NCI-H1694 (cell line): ENCODE data around the gene ZNF358.

Experiments used
- DNase-seq: peaks from one replicate; lab custom pipeline; 2025; lab: John Stamatoyannopoulos, UW

ZNF358 gene

GRCh38 chr19:7520131-7521051 lies 4.5 kb downstream of the ZNF358 start:
- no peak for DNase-seq

DNA sequence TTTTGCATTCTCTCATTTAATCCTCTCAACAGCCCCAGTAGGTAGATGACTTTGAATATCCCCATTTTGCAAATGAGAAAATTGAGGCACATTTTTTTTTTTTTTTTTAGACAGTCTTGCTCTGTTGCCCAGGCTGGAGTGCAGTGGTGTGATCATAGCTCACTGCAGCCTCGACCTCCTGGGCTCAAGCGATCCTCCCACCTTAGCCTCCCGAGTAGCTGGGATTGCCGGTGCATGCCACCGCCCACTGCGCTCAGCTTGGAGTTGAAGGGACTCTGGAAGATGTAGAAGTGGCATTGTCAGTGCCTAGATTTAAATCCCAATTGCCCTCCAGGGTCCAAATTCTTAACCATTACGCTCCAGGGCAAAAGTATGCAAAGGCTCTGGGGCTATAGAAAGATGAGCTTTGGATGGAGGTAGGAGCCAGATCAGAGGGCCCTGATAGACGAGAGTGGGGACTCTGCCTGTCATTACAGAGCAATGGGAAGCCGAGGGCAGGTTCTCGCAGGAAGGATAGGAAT lies 5.7 kb downstream of the ZNF358 start:
- no peak for DNase-seq

GRCh38 chr19:7522072-7522922 lies 6.4 kb downstream of the ZNF358 start, which contains the start of gene MCOLN1:
Gene MCOLN1, plus strand, starts transcription at chr19:7522624. Its CDS starts 127 bp downstream, at chr19:7522751.
- DNase-seq = peak; percentile 85

DNA sequence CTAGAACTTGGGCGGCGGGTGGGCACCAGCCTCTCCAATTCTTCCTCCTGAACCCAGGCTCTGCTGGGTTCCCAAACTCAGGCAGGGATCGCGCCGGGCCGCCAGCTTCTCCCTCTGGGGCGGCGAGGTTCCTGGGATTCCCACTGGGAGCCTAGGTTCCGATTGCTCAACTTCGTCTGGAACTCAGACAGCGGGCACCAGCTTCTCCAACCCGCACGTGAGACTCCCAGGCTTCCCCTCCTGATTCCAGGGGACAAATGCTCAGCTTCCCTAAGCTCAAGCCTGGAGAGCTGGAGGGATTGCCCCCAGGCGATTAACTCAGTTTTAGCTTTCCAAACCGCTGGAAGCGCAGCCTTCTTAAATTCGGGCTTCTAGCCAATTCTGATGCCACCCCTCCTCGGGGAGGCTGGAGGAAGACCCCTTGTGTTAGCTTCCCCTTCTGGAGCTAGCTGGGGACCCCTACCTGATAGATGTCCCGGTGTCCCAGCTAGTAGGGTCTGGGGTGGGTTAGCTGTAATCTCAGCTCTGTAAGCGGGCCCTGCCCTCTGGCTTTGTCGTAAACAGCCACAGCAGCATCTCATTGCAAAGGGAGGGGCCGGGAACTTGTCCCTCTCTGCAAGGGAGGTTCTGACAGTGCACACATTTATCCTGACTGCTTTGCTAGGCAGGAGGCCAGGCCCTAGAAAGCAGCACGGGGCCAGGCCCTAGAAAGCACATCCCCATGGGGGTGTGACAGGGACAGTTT lies 7.2 kb downstream of the ZNF358 start:
- DNase-seq = no peak

DNA sequence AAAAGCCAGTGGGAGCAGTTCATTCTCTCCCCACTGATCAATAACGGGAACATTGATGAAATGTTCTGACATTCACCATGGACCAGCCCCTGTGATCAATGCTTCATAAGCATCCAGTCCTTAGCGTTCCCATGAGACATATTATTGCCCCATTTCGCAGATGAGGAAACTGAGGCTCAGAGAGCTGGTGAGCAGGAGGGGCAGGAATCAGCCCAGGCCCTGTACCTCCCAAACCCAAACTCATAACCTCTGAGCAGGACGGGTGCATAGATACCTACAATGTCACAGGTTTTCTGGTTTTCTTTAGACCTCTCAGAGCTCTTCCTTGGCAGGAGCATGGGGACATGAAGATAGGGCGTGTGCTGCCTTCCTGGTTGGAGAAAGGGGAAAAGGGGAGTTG lies 8.6 kb downstream of the ZNF358 start:
- DNase-seq = no peak

DNA sequence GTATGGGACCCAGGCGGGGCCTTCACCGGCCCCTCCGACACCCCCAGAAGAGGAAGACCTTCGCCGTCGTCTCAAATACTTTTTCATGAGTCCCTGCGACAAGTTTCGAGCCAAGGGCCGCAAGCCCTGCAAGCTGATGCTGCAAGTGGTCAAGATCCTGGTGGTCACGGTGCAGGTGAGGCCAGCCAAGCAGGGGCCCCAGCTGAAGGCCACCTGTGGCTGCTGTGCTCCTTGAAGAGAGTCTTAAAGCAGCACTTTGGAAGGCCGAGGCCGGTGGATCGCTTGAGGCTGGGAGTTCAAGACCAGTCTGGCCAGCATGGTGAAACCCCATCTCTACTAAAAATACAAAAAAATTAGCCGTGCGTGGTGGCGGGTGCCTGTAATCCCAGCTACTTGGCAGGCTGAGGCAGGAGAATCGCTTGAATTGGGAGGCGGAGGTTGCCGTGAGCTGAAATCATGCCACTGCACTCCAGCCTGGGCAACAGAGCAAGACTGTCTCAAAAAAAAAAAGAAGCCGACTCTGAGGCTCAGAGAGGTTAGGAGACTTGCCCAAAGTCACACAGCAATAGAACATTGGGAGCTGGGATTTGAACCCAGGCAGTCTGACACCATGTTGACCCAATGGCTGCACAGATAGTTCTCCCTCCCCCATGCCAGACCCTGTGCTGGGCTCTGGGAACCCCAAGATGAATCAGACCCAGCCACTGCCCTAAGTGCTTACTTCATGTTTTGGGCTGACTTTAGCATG lies 9.3 kb downstream of the ZNF358 start:
- no peak for DNase-seq

- DNase-seq = no peak
Measured at GRCh38 chr19:7526059-7526929, 10.4 kb downstream of the ZNF358 start.

DNA sequence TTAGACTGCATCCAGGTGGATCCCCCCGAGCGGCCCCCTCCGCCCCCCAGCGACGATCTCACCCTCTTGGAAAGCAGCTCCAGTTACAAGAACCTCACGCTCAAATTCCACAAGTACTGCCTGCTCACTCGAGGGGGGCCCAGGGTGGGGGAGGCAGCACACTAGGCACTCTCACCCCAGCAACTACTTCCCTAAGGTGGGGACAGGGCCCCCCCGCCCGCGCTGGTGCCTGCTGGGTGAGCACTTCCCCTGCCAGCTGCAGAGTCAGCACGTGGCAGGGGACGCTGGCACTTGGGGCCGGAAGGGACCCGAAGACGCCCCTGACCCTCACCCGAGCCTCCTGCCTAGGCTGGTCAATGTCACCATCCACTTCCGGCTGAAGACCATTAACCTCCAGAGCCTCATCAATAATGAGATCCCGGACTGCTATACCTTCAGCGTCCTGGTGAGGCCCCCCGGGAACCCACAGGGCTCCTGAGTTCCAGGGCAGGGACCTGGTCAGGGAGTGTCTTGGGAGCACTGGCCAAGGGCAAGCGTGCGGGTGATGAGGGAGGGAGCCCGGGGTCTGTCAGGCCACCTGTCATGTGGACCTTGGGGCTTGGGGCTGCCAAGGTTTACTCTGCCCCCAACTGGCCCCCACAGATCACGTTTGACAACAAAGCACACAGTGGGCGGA lies 11.8 kb downstream of the ZNF358 start:
- DNase-seq = no peak

- no peak for DNase-seq
Measured at GRCh38 chr19:7528192-7528519, 12.3 kb downstream of the ZNF358 start.

DNA sequence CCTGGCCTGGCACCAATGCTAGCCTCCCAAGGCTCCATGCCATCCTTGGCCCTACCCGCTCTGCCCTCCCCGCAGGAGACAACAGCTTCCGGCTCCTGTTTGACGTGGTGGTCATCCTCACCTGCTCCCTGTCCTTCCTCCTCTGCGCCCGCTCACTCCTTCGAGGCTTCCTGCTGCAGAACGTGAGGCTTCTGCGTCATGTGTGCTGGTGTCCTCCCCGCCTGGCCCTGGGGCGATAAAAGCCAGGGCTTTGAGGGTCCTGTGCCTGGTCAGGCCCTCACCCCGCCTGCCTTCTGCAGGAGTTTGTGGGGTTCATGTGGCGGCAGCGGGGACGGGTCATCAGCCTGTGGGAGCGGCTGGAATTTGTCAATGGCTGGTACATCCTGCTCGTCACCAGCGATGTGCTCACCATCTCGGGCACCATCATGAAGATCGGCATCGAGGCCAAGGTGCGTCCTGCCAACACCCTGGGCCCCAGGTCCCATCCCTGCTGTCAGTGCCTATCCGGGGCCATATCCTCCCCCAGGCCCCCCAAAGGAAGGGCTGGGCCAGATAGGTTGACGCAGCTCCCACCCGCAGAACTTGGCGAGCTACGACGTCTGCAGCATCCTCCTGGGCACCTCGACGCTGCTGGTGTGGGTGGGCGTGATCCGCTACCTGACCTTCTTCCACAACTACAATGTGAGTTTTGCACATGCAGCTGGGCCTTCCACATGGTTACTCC lies 12.8 kb downstream of the ZNF358 start:
- no peak for DNase-seq

- no peak for DNase-seq
Measured at GRCh38 chr19:7529246-7529600, 13.3 kb downstream of the ZNF358 start.

GRCh38 chr19:7529610-7530490 lies 13.9 kb downstream of the ZNF358 start:
- no peak for DNase-seq

GRCh38 chr19:7533281-7533885 lies 17.5 kb downstream of the ZNF358 start:
- no peak for DNase-seq

DNA sequence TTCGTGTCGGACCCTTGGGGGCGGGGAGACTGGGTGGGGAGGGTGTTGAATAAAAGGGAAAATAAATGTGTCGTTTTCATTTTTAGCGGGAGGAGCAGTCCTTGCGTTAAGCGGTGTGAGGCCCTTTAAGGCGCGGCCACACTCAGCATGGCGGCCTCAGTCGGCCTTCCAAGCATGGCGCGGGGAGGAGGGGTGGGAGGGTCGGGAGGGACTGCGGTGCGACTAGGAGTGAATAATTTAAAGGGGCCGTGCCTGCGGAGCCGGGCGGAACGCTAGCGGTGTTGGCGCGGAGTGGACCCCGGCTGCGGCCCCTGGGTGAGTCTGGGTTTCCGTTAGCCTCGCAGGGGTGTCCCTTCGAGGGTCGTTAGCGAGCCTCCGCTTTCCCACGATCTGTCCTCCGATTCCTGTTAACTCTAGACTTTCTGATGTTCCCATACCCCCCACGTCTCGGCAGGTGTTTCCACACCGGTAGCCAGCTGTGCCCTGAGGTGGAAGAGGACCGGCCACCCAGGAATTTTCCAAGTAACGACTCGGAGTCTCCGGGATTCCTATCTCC lies 18.1 kb downstream of the ZNF358 start:
- DNase-seq = peak; percentile 32

GRCh38 chr19:7534531-7535046 lies 18.7 kb downstream of the ZNF358 start:
- no peak for DNase-seq

DNA sequence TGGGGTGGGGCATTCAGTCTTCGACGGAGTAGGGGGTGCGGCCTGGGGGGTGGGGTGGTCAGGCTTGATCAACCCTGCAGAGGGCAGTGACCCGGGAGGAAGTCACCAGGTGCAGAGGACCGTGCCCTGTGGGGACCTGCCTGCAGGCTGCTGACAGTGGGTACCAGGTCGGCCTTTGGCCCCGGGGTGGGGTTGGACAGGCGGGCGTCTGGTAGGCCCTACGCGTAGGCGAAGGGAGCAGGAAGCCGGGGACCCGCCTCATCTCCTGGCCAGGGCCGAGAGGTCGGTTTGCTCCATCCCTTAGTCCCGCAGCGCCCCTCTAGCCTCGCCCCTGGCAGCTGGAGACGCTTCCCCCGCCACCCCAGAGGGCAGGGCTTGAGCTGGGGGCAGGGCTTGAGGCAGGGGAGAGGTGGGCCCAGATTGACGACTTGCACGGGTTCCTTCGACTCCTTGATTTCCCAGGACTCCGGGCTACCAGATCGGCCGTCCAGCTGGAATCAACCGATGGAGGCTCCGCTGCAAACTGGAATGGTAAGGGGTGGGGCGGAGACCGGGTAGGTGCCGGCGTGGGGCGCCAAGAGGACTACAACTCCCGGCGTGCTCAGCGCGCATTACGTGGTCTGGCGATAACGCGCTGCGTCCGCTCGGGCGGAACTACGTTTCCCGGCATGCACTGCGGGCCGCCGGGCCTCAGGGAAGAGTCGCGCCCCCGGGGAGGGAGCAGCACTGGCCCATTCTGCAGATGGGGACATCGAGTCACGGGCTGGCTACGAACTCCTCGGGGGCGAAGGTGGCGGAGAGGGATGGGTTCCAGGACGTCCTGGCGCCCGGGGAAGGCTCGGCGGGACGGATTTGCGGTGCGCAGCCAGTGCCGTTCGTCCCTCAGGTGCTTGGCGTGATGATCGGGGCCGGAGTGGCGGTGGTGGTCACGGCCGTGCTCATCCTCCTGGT lies 19.4 kb downstream of the ZNF358 start, which contains the start of gene PNPLA6:
Gene PNPLA6 (plus strand): TSS at position 671 of the 951 bp plus-strand sequence. CDS start 72 bp downstream, at position 743.
- peak; percentile 74 for DNase-seq
